GM12892 (cell line): ENCODE data around the gene DAO.
"Not testable (repeated sequence)": the region's sequence is repeated elsewhere in the genome, so short reads cannot be mapped to it uniquely, and the experiment has no call there.

ENCODE experiments used
- DNase-seq: peaks from one replicate; pipeline ENCODE4 v3.0.0; 2011; ENCODE audit not compliant: insufficient read length
- FAIRE-seq: peaks from 2 replicates; lab custom pipeline; 2011; peaks lifted over from hg19 to GRCh38; lab: Jason Lieb, UNC
- POLR2A ChIP-seq: IDR thresholded peaks from 2 replicates; pipeline ENCODE4 v1.6.1; 2011; ENCODE audit warnings: low read depth, low read length, control low read depth
- POLR2AphosphoS5 ChIP-seq: IDR thresholded peaks from 2 replicates; pipeline ENCODE4 v1.6.1; 2011; ENCODE audit warnings: low read depth, low read length, control low read depth
- TAF1 ChIP-seq: IDR thresholded peaks from 2 replicates; pipeline ENCODE4 v1.6.1; 2011; ENCODE audit warnings: low read depth, mild to moderate bottlenecking, control low read depth, low read length, borderline replicate concordance

The DAO gene

DNA sequence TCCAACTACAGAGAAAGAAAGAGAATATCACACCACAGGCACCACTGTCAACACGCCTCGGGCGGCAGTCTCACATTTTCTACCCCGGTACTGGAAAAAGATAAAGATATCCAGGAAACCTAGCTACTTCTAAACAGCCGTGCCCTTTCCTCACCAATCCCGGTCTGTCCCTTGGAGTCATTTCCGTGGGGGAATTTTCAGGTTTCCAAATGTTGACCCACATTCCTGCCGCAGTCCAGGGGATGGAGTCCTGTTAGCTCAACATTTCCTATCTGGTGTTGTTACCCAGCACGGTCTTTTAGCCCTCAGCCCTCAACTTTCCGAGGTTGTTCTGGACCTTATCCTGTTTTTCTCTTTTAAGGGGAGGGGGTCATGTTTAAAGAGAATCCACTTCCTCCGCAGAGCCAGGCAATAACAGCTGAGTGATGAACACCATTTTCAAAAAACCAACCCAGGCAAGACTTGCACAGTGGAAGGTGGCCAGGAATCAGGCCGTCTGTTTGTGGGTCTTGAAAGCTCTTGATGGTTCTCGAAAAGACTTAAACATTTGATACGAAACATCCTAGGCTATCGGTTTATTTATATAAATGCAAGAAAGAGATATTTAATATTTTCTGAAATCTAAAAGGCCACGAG is 27.1 kb upstream of the DAO start:
- DNase-seq (no peak), FAIRE-seq (no peak)

DNA sequence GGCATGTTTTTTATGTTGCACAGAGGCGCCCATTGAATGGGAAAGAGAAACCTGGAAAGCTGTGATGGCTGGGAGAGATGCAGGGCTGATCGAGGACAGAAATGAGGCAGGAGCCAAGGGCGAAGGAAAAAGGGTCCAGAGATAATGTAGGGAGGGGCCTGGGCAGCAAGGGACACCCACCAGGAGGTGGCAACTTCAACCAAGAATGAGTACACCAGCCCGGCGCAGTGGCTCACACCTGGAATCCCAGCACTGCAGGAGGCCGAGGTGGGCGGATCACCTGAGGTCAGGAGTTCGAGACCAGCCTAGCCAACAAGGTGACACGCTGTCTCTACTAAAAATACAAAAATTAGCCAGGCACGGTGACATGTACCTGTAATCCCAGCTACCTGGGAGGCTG is 26.5 kb upstream of the DAO start:
- DNase-seq = no peak
- TF ChIP-seq POLR2A (no peak), TAF1 (no peak), POLR2AphosphoS5 (no peak; the same call in 1 of the 2 replicates)
- no peak for FAIRE-seq

More for the DNA sequence above, 27.1 kb upstream of the DAO start:
- no peak for TF ChIP-seq POLR2AphosphoS5
- no peak for TF ChIP-seq POLR2A
- no peak for TF ChIP-seq TAF1

DNA sequence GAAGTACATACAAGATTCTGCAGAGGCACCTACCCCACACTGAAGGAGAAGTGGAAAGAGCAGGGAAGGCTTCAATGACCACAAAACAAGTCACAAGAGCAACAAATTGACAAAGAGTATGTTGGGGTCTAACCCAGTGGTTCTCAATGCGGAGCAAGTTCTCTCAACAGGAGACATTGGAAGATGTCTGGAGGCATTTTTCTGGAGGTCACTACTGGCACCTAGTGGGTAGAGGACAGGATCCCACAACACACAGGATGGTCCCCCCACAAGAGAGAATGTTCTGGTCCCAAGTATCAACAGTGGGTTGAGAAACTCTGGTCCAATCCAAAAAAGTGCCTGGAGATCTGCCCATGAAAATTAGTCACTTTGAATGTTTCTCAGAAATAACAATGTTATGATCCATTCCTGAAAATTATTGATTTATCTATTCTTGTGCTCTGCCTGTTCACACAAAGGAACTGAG is 25.9 kb upstream of the DAO start:
- no peak for TF ChIP-seq POLR2AphosphoS5
- no peak for TF ChIP-seq TAF1
- DNase-seq (no peak), FAIRE-seq (no peak)

DNA sequence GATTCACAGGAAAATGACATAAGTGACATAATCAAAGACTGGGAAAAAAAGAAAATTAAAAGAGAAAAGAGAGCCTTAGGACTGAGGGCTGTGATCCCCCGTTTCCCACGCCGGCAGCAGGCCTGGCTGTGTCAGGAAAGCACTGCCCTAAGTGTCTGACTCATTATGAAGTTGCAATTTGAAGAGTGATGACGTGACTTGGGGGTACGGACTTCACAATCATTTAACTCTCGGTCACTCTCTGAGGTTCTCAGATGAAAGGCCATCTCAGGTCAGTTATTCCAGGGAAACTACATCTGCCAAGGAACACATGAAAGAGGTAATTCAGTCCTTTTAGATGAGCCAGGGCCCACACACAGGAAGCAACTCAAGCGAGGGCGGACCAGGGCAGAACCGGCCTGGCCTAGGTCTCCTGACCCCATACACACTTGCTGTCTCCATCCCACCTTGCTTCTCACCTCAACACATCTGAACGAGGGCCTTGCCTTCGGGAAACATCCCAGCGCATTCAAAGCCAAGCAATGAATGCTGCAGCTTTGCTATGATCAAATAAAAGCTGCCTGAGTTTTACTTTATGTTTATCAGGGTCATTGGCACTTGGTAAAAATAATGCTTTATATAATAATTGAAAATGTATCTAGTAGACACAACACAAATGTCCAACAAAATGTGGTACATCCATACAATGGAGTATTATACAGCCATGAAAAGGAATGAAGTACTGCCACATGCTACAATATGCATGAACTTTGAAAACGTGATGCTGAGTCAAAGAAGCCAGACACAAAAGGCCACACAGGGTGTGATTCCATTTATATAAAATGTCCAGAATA is 25.2 kb upstream of the DAO start:
- FAIRE-seq = peak; percentile 83
- no peak for TF ChIP-seq TAF1
- no peak for TF ChIP-seq POLR2A
- TF ChIP-seq POLR2AphosphoS5 = no peak
- DNase-seq = no peak

GRCh38 chr12:108855284-108856169 is 24.4 kb upstream of the DAO start:
- DNase-seq = no peak
- TF ChIP-seq TAF1 (no peak), POLR2A (no peak), POLR2AphosphoS5 (no peak)
- no peak for FAIRE-seq

DNA sequence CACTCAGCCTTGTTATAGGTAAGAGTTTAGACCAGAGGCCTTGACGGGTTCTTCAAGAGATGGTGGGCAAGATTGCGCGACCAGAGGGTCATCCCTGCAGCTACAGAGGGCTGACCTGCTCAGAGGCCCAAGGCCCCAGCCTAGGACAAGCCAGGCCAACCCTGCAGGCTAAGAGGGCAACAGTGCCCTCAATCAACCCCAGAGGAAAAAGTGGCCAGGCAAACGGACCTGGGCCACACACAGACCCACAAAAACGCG is 23.8 kb upstream of the DAO start:
- DNase-seq = no peak
- no peak for FAIRE-seq
- TF ChIP-seq POLR2AphosphoS5 (no peak), POLR2A (no peak), TAF1 (no peak)

DNA sequence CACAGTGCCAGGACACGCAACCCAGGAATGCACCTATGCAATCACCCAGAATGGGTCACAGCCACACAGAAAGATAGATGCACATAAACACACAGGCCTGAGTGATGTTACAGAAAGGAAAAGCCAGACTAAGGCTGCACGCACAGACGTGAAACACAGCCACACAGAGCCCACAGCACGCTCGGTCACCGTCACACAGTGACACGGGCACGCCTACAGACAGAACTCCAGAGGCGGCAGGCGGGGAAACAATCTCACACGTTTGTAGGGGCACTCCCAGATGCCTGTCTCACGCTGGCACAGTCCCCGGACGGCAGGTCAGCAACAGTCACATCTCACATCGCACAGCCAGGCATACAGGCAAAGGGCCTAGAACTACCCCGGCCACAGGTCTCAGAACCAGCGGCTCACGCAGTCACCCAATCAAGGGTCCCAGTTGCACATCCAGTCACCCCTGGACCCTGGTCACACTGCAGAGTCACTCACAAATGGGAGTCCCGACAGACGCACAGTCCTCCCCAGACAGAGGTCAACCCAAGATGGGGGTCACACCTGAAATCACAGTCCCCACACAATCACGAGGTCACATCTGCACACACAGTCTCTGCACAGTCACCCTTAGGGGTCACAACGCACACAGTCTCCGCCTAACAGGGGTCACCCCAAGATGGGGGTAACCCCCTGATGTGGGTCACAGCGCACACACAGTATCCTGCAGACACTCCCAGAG is 23.3 kb upstream of the DAO start:
- peak; percentile 61 for FAIRE-seq
- no peak for DNase-seq
- TF ChIP-seq POLR2AphosphoS5 (peak; percentile 69), POLR2A (peak; percentile 45), TAF1 (no peak)

GRCh38 chr12:108857158-108857407 is 22.8 kb upstream of the DAO start:
- TF ChIP-seq TAF1 (no peak), POLR2A (no peak), POLR2AphosphoS5 (no peak)
- DNase-seq (no peak), FAIRE-seq (no peak)

DNA sequence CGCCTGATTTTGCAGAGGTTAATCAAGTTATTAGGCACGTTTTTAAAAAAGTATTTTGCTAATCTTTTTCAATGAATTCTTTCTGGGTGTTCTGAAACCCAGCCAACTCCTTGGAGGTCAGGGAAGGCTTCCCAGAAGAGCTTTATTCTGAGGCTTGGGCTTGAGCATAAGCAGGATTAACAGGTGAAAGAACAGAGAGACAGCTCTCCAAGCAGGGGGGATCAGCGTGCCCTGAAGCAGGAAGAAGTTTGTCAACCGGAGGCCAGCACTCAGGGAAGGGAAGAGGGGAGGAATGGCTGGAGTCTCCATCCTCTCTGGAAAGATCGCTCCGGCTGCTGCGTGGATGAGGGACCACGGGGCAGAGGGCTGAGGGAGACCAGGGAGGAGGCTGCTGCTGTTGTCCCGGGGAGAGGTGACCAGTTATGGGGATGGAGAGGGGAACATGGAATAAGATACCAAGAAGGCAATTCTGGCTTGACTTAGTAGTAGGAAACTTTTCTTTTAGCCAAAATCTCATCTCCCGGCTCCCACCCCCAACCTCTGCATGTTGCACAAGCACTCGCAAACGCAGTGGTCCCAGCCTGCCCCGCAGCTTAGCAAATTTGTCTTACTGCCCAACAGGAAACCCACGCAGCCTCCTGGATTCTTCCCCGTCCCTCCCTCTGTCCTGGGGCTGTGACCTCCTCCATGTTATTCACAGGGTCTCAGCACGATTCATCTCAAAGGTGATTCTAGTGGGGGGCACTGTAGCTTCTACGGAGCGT is 21.4 kb upstream of the DAO start:
- FAIRE-seq (no peak), DNase-seq (no peak)
- no peak for TF ChIP-seq POLR2A
- TF ChIP-seq TAF1 = no peak
- TF ChIP-seq POLR2AphosphoS5 = no peak

DNA sequence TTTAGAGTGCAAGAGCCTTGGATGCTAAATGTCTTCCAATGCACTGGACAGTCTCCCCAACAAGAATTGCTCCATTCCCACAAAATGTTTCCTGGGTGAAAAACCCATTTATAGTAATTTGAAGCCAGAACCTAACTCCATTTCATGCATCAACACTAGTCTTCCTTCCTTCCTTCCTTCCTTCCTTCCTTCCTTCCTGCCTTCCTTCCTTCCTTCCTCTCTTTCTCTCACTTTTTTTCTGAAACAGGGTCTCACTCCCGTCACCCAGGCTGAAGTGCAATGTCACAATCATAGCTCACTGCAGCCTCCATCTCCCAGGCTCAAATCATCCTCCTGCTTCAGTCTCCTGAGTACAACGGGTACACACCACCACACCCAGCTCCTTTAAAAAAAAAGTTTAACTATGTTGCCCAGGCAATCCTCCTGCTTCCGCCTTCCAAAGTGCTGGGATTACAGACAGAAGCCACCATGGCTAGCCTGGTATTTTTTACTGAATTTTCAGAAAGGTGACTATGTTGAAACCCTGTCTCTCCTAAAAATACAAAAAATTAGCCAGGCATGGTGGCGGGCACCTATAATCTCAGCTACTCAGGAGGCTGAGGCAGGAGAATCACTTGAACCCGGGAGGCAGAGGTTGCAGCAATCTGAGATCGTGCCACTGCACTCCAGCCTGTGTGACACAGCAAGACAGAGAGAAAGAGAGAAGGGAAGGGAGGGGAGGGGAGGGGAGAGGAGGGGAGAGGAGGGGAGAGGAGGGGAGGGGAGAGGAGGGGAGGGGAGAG is 20.6 kb upstream of the DAO start:
- not testable (repeated sequence) for FAIRE-seq, DNase-seq
